PC-9 (cell line): Measurements from ENCODE around the gene LRRTM4. TPM values are rescaled to one million over a fixed set of nuclear protein-coding genes. Genes with fewer than 3 reads are reported as not detected.

Experiments used
- BruUV-seq: library from RNA; stranded (reverse); fragments of 400-500 nt; replicated peaks from 2 replicates; lab custom pipeline; 2021; lab: Mats Ljungman, UMichigan
- CTCF ChIA-PET: fragments of 300-600 bp; sonication (Branson Sonifier 250); formaldehyde crosslinking; loops from one replicate; lab custom pipeline; 2022; ENCODE audit warnings: antibody characterized with exemption; lab: Charles Lee
- POLR2A ChIA-PET: fragments of 300-600 bp; sonication (Branson Sonifier 250); formaldehyde crosslinking; loops from one replicate; lab custom pipeline; 2022; ENCODE audit warnings: antibody characterized with exemption; ENCODE audit not compliant: unreplicated experiment; lab: Charles Lee
- DNase-seq, 2 experiments: peaks; one replicate each; pipeline versions ENCODE4 v3.0.0 to v3.0.0-alpha.2; 2015 to 2022; ENCODE audit warnings: mixed read lengths in 1 of 2
- H2AFZ ChIP-seq: fragments of 200-600 bp; sonication (generic); 2 replicates; pipeline ENCODE4 v1.8.1; 2017; ENCODE audit warnings: antibody characterized with exemption
- H3F3A ChIP-seq: fragments of 200-600 bp; sonication (generic); 2 replicates; pipeline ENCODE4 v1.8.1; 2017; ENCODE audit warnings: antibody characterized with exemption, mild to moderate bottlenecking, low read depth; ENCODE audit not compliant: insufficient read depth
- H3K27ac ChIP-seq: fragments of 200-600 bp; sonication (generic); 2 replicates; pipeline ENCODE4 v1.6.1; 2016; ENCODE audit warnings: mixed run types
- H3K27me3 ChIP-seq: fragments of 200-600 bp; sonication (generic); 2 replicates; pipeline ENCODE4 v1.6.1; 2016; ENCODE audit warnings: low read depth, mixed run types; ENCODE audit not compliant: insufficient read depth
- H3K36me3 ChIP-seq: fragments of 200-600 bp; sonication (generic); 2 replicates; pipeline ENCODE4 v1.6.1; 2016; ENCODE audit warnings: low read depth, mixed run types
- H3K4me1 ChIP-seq: fragments of 200-600 bp; sonication (generic); replicated peaks from 2 replicates; pipeline ENCODE4 v1.6.1; 2016; ENCODE audit warnings: mixed run types; ENCODE audit not compliant: insufficient read depth
- H3K4me2 ChIP-seq: fragments of 200-600 bp; sonication (generic); 2 replicates; pipeline ENCODE4 v1.6.1; 2017; ENCODE audit warnings: mixed run types
- H3K4me3 ChIP-seq: fragments of 200-600 bp; sonication (generic); 2 replicates; pipeline ENCODE4 v1.6.1; 2016; ENCODE audit warnings: mixed run types
- H3K79me2 ChIP-seq: fragments of 200-600 bp; sonication (generic); 2 replicates; pipeline ENCODE4 v1.6.1; 2017; ENCODE audit warnings: low read depth, mixed run types
- H3K9me2 ChIP-seq: fragments of 200-600 bp; sonication (generic); 2 replicates; pipeline ENCODE4 v1.8.1; 2017; ENCODE audit warnings: mild to moderate bottlenecking; ENCODE audit not compliant: insufficient read depth
- H3K9me3 ChIP-seq: fragments of 200-600 bp; sonication (generic); 2 replicates; pipeline ENCODE4 v1.8.1; 2016; ENCODE audit warnings: low read depth; ENCODE audit not compliant: insufficient read depth
- H4K20me1 ChIP-seq: fragments of 200-600 bp; sonication (generic); 2 replicates; pipeline ENCODE4 v1.8.1; 2017; ENCODE audit not compliant: insufficient read depth
- CTCF ChIP-seq: fragments of 200-600 bp; sonication (generic); conservative IDR thresholded peaks from 2 replicates; pipeline ENCODE4 v1.6.1; 2017; ENCODE audit warnings: mixed run types, antibody characterized with exemption, mild to moderate bottlenecking, moderate library complexity
- EZH2 ChIP-seq: fragments of 200-600 bp; sonication (generic); IDR thresholded peaks from 2 replicates; pipeline ENCODE4 v1.8.0; 2017; ENCODE audit warnings: antibody characterized with exemption, low read depth
- intact Hi-C: fragments of 100-400 bp; cut with micrococcal nuclease; formaldehyde crosslinking; loops from one replicate; pipeline ENCODE4 v1.10.0; 2022; ENCODE audit not compliant: unreplicated experiment
- total RNA-seq: library from RNA; stranded (reverse); gene quantifications from 2 replicates; pipeline ENCODE4 v1.2.3, GENCODE V29; 2021

Gene LRRTM4
- total RNA-seq, 1 experiment from 2014 or later, result 2.2 TPM

- POLR2A ChIA-PET, result no interaction called here
- intact Hi-C loops, result no loop called here
Measured at GRCh38 chr2:77008853-77009252, 513.3 kb downstream of the LRRTM4 start.

DNA sequence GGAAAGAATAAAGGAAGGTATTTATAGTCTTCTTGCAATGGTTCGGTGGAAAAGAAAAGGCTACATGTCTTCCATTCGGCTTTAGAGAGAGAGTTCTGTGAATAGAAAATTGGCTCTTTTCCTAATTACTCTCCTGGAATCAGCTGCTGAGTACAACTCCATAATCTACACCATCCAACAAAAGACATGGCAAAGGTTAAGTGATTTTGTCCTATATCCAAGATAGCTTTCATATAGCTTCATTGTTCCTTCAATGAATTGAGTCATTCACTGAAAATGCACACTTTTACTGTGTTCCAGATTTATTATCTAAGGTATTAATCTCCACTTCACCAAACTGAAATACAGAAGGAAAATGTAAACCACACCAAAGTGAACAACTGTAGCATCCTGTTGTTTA is 514.5 kb downstream of the LRRTM4 start:
- Histone ChIP-seq H3K4me1 (no peaks in the 10 kb centered on the region), H3F3A (0 out of 2 replicates have a peak, but pooled peaks cover 7% of the 10 kb centered on the region), H3K36me3 (no peaks in the 10 kb centered on the region), H2AFZ (no peak overlapping the region), H3K4me3 (no peak overlapping the region), H4K20me1 (no peaks in the 10 kb centered on the region), H3K27ac (no peak overlapping the region), H3K9me2 (no peaks in the 10 kb centered on the region), H3K79me2 (no peaks in the 10 kb centered on the region), H3K4me2 (no peak overlapping the region), H3K27me3 (no peaks in the 10 kb centered on the region), H3K9me3 (no peaks in the 10 kb centered on the region; the same call in 1 of the 2 replicates)
- BruUV-seq, result no TSS peak
- intact Hi-C loops, result no loop called here
- ChIA-PET POLR2A (no interaction called here), CTCF (no interaction called here)
- no peak for TF ChIP-seq CTCF
- no peak for TF ChIP-seq EZH2
- DNase-seq, result no peak

More at GRCh38 chr2:77008853-77009252, 513.3 kb downstream of the LRRTM4 start:
- H3K36me3 ChIP-seq, result no peaks in the 10 kb centered on the region
- CTCF ChIA-PET, result no interaction called here
- H3K9me2 ChIP-seq, result no peaks in the 10 kb centered on the region
- no peaks in the 10 kb centered on the region for H3K79me2 ChIP-seq
- TF ChIP-seq CTCF (no peak), EZH2 (no peak)
- H3K4me3 ChIP-seq, result no peak overlapping the region
- no peak overlapping the region for H3K27ac ChIP-seq
- H3K9me3 ChIP-seq, result no peaks in the 10 kb centered on the region; the same call in 1 of the 2 replicates
- no peaks in the 10 kb centered on the region for H3K27me3 ChIP-seq
- H3K4me1 ChIP-seq, result no peaks in the 10 kb centered on the region
- H3K4me2 ChIP-seq, result no peak overlapping the region
- H3F3A ChIP-seq, result 0 out of 2 replicates have a peak, but pooled peaks cover 7% of the 10 kb centered on the region
- H2AFZ ChIP-seq, result no peak overlapping the region
- no peak for DNase-seq
- H4K20me1 ChIP-seq, result no peaks in the 10 kb centered on the region
- BruUV-seq, result no TSS peak

- Histone ChIP-seq H2AFZ (no peak overlapping the region), H4K20me1 (no peaks in the 10 kb centered on the region), H3K4me2 (no peak overlapping the region), H3K9me3 (no peaks in the 10 kb centered on the region; the same call in 1 of the 2 replicates), H3K4me3 (no peak overlapping the region), H3K27ac (no peak overlapping the region), H3K4me1 (no peaks in the 10 kb centered on the region), H3K27me3 (no peaks in the 10 kb centered on the region), H3F3A (0 out of 2 replicates have a peak, but pooled peaks cover 7% of the 10 kb centered on the region), H3K36me3 (no peaks in the 10 kb centered on the region), H3K79me2 (no peaks in the 10 kb centered on the region), H3K9me2 (no peaks in the 10 kb centered on the region)
- DNase-seq, result no peak
- POLR2A ChIA-PET, result no interaction called here
- intact Hi-C loops, result no loop called here
- BruUV-seq, result no TSS peak
- CTCF ChIA-PET, result no interaction called here
- TF ChIP-seq CTCF (no peak), EZH2 (no peak)
Measured at GRCh38 chr2:77005522-77005921, 516.7 kb downstream of the LRRTM4 start.
